Measurements from ENCODE around the gene TEAD1. TPM values are rescaled to one million over a fixed set of nuclear protein-coding genes. Genes with fewer than 3 reads are reported as not detected.
A peak's percentile ranks its signal among the peaks of the same experiment; 100 is the strongest.

Gene TEAD1
- total and polyA plus RNA-seq, 9 of the 15 experiments (the other 6 are each of a cell fraction or from before 2014, with no cell fraction given) = 1.7 to 17.7 (median 10.8) TPM

DNA sequence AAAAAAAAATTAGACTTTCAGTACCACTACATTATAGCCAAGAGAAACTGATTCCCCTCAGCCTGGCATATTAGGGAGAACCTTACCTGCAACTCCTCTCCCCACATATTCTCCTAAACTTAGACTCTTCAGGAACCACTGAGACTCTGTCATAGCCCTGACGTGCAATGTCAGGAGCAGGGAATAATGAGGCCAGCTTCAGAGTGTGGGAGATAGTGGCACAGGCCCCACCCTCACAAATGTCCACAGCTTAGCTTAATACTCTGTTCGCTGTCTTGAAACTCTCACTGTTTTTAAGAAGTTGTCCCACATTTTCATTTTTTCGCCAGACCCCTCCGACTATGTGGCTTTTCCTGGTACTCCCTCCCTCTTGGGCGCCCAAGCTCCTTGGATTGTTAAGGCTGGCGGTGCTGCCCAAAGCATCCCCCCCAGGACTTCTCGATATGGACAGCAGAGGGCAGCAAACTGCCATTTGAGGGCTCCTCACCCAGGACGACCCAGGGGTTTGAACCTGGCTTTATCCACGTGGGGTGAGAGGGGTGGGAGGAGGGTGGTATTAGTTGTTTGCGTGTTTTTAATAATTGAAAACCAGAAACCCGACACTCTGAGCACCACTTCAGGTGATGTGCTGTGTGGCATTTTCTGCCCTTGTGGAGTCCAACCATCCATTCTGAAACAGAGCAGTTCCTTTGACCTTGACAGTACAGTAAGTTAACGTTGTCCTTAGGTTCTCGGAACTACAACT, 289.7 kb downstream of the TEAD1 start (continued):
- TF ChIP-seq, protein P1, sequence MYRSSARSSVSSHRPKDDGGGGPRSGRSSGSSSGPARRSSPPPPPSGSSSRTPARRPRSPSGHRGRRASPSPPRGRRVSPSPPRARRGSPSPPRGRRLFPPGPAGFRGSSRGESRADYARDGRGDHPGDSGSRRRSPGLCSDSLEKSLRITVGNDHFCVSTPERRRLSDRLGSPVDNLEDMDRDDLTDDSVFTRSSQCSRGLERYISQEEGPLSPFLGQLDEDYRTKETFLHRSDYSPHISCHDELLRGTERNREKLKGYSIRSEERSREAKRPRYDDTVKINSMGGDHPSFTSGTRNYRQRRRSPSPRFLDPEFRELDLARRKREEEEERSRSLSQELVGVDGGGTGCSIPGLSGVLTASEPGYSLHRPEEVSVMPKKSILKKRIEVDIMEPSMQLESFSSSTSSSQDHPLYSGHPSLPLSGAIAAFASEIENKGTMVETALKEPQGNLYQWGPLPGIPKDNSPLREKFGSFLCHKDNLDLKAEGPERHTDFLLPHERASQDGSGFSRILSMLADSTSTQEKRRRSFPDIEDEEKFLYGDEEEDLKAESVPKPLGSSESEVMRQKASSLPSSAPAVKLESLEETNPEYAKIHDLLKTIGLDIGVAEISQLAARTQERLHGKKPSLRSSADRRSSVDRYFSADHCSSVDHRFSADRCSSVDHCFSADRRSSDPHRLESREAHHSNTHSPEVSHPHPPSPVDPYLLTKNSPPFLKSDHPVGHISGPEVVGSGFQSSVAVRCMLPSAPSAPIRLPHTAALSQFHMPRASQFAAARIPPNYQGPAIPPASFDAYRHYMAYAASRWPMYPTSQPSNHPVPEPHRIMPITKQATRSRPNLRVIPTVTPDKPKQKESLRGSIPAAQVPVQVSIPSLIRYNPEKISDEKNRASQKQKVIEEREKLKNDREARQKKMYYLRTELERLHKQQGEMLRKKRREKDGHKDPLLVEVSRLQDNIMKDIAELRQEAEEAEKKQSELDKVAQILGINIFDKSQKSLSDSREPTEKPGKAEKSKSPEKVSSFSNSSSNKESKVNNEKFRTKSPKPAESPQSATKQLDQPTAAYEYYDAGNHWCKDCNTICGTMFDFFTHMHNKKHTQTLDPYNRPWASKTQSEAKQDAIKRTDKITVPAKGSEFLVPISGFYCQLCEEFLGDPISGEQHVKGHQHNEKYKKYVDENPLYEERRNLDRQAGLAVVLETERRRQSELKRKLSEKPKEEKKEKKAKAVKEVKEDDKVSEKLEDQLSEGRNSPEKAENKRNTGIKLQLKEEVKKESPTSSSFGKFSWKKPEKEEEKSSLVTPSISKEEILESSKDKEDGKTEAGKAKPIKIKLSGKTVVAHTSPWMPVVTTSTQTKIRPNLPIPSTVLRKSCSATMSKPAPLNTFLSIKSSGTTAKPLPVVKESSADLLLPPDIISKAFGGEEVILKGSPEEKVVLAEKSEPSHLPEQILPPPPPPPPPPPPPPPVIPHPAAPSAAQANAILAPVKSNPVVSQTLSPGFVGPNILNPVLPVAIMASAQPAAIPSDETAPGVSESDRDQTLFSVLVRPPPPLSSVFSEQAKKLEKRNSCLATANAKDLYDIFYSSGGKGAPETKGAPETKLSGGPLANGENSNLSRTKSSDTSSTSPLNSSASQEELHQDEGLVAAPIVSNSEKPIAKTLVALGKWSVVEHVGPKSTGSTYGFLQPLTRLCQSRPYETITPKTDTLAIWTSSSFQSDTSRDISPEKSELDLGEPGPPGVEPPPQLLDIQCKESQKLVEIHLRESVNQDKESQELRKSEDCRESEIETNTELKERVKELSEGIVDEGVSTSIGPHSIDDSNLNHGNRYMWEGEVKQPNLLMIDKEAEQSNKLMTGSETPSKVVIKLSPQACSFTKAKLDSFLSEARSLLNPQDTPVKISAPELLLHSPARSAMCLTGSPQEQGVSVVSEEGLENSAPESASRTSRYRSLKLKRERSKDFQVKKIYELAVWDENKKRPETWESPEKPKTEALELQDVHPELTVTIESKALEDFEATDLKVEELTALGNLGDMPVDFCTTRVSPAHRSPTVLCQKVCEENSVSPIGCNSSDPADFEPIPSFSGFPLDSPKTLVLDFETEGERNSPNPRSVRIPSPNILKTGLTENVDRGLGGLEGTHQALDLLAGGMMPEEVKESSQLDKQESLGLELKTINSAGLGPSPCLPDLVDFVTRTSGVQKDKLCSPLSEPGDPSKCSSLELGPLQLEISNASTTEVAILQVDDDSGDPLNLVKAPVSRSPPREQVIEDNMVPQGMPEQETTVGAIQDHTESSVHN (IDR thresholded peaks at IDR 0.05; ENCODE audit: borderline replicate concordance in 1 of 2, low read depth in 1 of 2) = no peak
- TF ChIP-seq KLF13 (tag; IDR thresholded peaks at IDR 0.05; ENCODE audit: borderline replicate concordance, low read depth) (no peak), DEAF1 (CRISPR knock-in tag; IDR thresholded peaks at IDR 0.05) (peak; percentile 76), JUNB (CRISPR knock-in tag; conservative IDR thresholded peaks at IDR 0.05) (no peak), NFRKB (IDR thresholded peaks at IDR 0.05; ENCODE audit: low read depth) (no peak), FIP1L1 (IDR thresholded peaks at IDR 0.05; ENCODE audit: low read depth, low read length, poor library complexity, severe bottlenecking) (no peak), PTTG1 (tag; IDR thresholded peaks at IDR 0.05; ENCODE audit: low read depth) (no peak), BRF1 (IDR thresholded peaks at IDR 0.05; ENCODE audit: borderline replicate concordance, extremely low read depth, insufficient read length) (no peak), CREM (IDR thresholded peaks at IDR 0.05; ENCODE audit: low read depth) (no peak), ZNF277 (CRISPR knock-in tag; IDR thresholded peaks at IDR 0.05; ENCODE audit: borderline replicate concordance) (no peak), ZNF133 (CRISPR knock-in tag; IDR thresholded peaks at IDR 0.05) (no peak), CHD4 (IDR thresholded peaks at IDR 0.05; ENCODE audit: insufficient read depth, insufficient replicate concordance, low read depth, low read length, poor library complexity, severe bottlenecking) (no peak), BRD9 (IDR thresholded peaks at IDR 0.05; ENCODE audit: low read depth, partially characterized antibody) (no peak), MYC (IDR thresholded peaks at IDR 0.05; ENCODE audit: low read depth, low read length) (peak; percentile 44; the same call in 1 of the 2 replicates), MYC (CRISPR knock-in tag; IDR thresholded peaks at IDR 0.05; ENCODE audit: borderline replicate concordance, low read depth) (no peak), RBM34 (IDR thresholded peaks at IDR 0.05; ENCODE audit: borderline replicate concordance, insufficient read depth, low read length) (no peak)
